ENCODE measurements around the gene RBBP8.

Gene RBBP8

DNA sequence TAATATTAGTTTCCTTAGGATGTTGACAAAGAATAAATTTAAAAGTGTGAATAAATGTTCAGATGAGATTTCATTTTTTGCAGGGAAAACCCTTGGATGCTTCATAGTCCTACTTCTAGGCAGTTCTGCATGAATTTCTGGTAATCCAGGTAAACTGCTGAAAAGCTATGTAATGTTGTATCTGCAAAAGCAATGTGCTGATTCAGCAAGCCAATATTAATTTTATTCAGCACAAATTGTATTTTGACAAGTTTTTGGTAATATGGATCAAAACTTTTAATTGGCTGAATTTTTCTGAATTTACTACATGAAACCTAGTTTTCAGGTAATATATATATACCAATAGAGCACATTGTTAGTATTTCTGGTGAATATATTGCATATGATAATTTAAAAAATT is 17.8 kb upstream of the RBBP8 start:
- Histone ChIP-seq H3K9me3 (ENCODE audit: insufficient read depth, low read length) (no peaks in the 10 kb centered on the region), H3K4me2 (ENCODE audit: low read depth, low read length, poor library complexity, severe bottlenecking) (no peak overlapping the region), H3K27me3 (ENCODE audit: low read length) (no peaks in the 10 kb centered on the region), H4K20me1 (ENCODE audit: low read depth, low read length) (no peaks in the 10 kb centered on the region), H3K9ac (ENCODE audit: low read length) (no peak overlapping the region), H3K9me2 (replicated peaks; ENCODE audit: insufficient read depth, low read length) (no peaks in the 10 kb centered on the region), H2AFZ (ENCODE audit: low read depth, low read length, severe bottlenecking) (no peak overlapping the region), H3K27ac (ENCODE audit: low read depth, low read length) (no peak overlapping the region), H3F3A (ENCODE audit: insufficient read depth) (no peaks in the 10 kb centered on the region), H3K79me2 (ENCODE audit: insufficient read depth, low read length) (no peaks in the 10 kb centered on the region), H3K36me3 (ENCODE audit: low read length) (no peaks in the 10 kb centered on the region), H3K4me3 (ENCODE audit: insufficient read depth, low read length, poor library complexity, severe bottlenecking) (no peak overlapping the region)
- TF ChIP-seq EZH2phosphoT487 (conservative IDR thresholded peaks at IDR 0.05; ENCODE audit: low read length): no peak
- TF ChIP-seq, protein P1, sequence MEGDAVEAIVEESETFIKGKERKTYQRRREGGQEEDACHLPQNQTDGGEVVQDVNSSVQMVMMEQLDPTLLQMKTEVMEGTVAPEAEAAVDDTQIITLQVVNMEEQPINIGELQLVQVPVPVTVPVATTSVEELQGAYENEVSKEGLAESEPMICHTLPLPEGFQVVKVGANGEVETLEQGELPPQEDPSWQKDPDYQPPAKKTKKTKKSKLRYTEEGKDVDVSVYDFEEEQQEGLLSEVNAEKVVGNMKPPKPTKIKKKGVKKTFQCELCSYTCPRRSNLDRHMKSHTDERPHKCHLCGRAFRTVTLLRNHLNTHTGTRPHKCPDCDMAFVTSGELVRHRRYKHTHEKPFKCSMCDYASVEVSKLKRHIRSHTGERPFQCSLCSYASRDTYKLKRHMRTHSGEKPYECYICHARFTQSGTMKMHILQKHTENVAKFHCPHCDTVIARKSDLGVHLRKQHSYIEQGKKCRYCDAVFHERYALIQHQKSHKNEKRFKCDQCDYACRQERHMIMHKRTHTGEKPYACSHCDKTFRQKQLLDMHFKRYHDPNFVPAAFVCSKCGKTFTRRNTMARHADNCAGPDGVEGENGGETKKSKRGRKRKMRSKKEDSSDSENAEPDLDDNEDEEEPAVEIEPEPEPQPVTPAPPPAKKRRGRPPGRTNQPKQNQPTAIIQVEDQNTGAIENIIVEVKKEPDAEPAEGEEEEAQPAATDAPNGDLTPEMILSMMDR (IDR thresholded peaks at IDR 0.05; ENCODE audit: insufficient read depth, low read length, poor library complexity, severe bottlenecking): no peak

DNA sequence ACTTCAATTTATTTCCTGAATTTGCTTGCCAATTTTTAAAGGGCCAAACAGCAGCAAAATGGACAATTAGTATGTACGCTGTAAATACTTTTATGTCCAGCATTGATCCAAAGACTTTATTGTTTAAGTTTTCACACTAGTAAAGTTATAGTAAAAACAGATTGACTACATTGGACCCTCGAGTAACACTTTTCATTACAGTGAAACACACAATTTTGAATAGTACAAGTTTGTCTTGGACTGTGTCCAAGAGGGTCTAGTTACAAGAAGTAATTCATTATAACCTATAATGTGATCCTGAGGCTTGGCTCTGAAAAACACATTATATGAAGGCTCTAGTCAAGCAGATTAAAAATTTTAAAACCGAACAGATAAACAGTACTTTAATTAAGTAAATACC is 11.4 kb upstream of the RBBP8 start:
- no peak overlapping the region for H3K4me2 ChIP-seq (ENCODE audit: low read depth, low read length, poor library complexity, severe bottlenecking)

GRCh38 chr18:22924589-22924988 is 8.5 kb upstream of the RBBP8 start:
- Histone ChIP-seq H3K36me3 (ENCODE audit: low read length) (no peaks in the 10 kb centered on the region), H3K27me3 (ENCODE audit: low read length) (no peaks in the 10 kb centered on the region), H3K9ac (ENCODE audit: low read length) (no peak overlapping the region), H4K20me1 (ENCODE audit: low read depth, low read length) (no peaks in the 10 kb centered on the region), H3K9me2 (replicated peaks; ENCODE audit: insufficient read depth, low read length) (no peaks in the 10 kb centered on the region), H3K9me3 (ENCODE audit: insufficient read depth, low read length) (no peaks in the 10 kb centered on the region), H3K4me3 (ENCODE audit: insufficient read depth, low read length, poor library complexity, severe bottlenecking) (no peak overlapping the region), H3F3A (ENCODE audit: insufficient read depth) (no peaks in the 10 kb centered on the region), H3K4me2 (ENCODE audit: low read depth, low read length, poor library complexity, severe bottlenecking) (no peak overlapping the region), H3K27ac (ENCODE audit: low read depth, low read length) (no peak overlapping the region), H2AFZ (ENCODE audit: low read depth, low read length, severe bottlenecking) (no peak overlapping the region), H3K79me2 (ENCODE audit: insufficient read depth, low read length) (no peaks in the 10 kb centered on the region)
- TF ChIP-seq, protein P1 (IDR thresholded peaks at IDR 0.05; ENCODE audit: insufficient read depth, low read length, poor library complexity, severe bottlenecking): no peak
- TF ChIP-seq EZH2phosphoT487 (conservative IDR thresholded peaks at IDR 0.05; ENCODE audit: low read length): no peak

More for the DNA sequence above, 11.4 kb upstream of the RBBP8 start:
- Histone ChIP-seq H3K4me3 (ENCODE audit: insufficient read depth, low read length, poor library complexity, severe bottlenecking) (no peak overlapping the region), H2AFZ (ENCODE audit: low read depth, low read length, severe bottlenecking) (no peak overlapping the region), H3K27me3 (ENCODE audit: low read length) (no peaks in the 10 kb centered on the region), H4K20me1 (ENCODE audit: low read depth, low read length) (no peaks in the 10 kb centered on the region), H3K36me3 (ENCODE audit: low read length) (no peaks in the 10 kb centered on the region), H3K27ac (ENCODE audit: low read depth, low read length) (no peak overlapping the region), H3K9me3 (ENCODE audit: insufficient read depth, low read length) (no peaks in the 10 kb centered on the region), H3K9me2 (replicated peaks; ENCODE audit: insufficient read depth, low read length) (no peaks in the 10 kb centered on the region), H3F3A (ENCODE audit: insufficient read depth) (no peaks in the 10 kb centered on the region), H3K79me2 (ENCODE audit: insufficient read depth, low read length) (no peaks in the 10 kb centered on the region), H3K9ac (ENCODE audit: low read length) (no peak overlapping the region)
- TF ChIP-seq, protein P1 (IDR thresholded peaks at IDR 0.05; ENCODE audit: insufficient read depth, low read length, poor library complexity, severe bottlenecking): no peak
- no peak for TF ChIP-seq EZH2phosphoT487 (conservative IDR thresholded peaks at IDR 0.05; ENCODE audit: low read length)
